Measurements from ENCODE around the gene DHX57. TPM values are rescaled to one million over a fixed set of nuclear protein-coding genes. Genes with fewer than 3 reads are reported as not detected.
"Not testable (repeated sequence)": the region's sequence is repeated elsewhere in the genome, so short reads cannot be mapped to it uniquely, and the experiment has no call there.

The DHX57 gene
- total RNA-seq, 2 donors from 2014 or later: 13.8 to 20.0 TPM

DNA sequence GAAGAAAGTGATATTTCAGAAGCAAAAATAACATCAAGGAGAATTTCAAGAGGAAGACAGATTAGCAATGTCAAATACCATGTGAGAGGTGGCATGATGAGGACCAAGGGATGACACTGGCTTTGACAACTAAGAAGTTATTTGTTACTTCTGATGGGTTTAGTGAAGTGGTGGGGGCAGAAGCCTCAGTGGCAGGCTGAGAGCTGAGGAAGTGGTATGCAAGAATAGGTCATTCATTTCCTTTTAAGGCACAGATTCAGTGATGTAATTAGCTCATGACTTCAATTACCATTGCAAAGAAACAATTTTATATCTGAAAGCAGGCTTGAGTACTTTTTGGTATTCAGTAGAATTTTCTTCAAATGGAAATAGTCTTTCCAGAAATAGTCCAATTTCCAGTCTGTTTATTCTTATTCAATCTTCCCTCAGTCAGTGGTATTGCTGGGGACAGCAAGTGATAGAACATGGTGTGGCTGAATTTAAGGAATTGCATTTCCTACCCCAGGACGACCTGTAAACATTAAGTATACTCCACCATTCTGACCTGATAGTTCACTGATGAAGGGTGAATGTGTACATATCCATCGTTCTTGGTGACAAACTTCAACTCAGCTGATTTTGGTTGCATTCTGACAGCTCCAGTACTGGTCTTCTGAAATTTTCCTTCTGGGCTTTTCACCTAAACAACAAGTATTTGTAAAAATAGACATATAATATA lies 69.6 kb downstream of the DHX57 start:
- Mint-ChIP-seq H3K4me3 (no peak overlapping the region), H3K27me3 (no peaks in the 10 kb centered on the region), H3K36me3 (ENCODE audit: low read depth) (no peaks in the 10 kb centered on the region), H3K4me1 (no peaks in the 10 kb centered on the region), H3K27ac (no peak overlapping the region)
- DNase-seq (no peak), ATAC-seq (peak; percentile 47)
- no peaks in the 10 kb centered on the region for H3K9me3 ChIP-seq (ENCODE audit: control insufficient read depth, low read length, poor library complexity, severe bottlenecking)

GRCh38 chr2:38797953-38798352 lies 77.8 kb downstream of the DHX57 start:
- H3K4me3 Mint-ChIP-seq: no peak overlapping the region
- no peaks in the 10 kb centered on the region for H3K4me1 Mint-ChIP-seq
- H3K9me3 ChIP-seq (ENCODE audit: control insufficient read depth, low read length, poor library complexity, severe bottlenecking): no peaks in the 10 kb centered on the region
- no peak overlapping the region for H3K27ac Mint-ChIP-seq
- H3K36me3 Mint-ChIP-seq (ENCODE audit: low read depth): no peaks in the 10 kb centered on the region
- DNase-seq (no peak), ATAC-seq (no peak)
- H3K27me3 Mint-ChIP-seq: no peaks in the 10 kb centered on the region

DNA sequence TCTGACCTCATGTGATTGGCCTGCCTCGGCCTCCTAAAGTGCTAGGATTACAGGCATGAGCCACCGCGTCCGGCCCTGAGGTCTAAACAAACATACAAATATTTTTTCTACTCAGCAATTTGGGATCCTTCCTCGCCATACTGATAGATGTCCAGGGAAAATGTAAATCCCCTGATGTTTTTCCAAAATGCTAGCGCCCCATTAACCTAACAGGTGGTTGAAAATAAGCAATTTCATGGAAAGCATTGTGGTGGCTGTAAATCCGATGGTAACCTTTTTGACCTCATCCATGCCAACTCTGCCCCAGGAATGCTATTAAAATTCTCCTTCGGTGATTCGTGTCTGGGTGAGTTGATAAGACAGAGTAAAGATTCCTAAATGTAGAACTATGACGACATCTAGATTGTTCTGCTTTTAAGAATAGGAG lies 78.5 kb downstream of the DHX57 start:
- H3K27ac Mint-ChIP-seq: no peak overlapping the region
- DNase-seq: no peak
- no peaks in the 10 kb centered on the region for H3K9me3 ChIP-seq (ENCODE audit: control insufficient read depth, low read length, poor library complexity, severe bottlenecking)
- no peaks in the 10 kb centered on the region for H3K36me3 Mint-ChIP-seq (ENCODE audit: low read depth)
- ATAC-seq: no peak
- H3K4me1 Mint-ChIP-seq: no peaks in the 10 kb centered on the region
- no peaks in the 10 kb centered on the region for H3K27me3 Mint-ChIP-seq
- H3K4me3 Mint-ChIP-seq: no peak overlapping the region

- H3K4me3 Mint-ChIP-seq; DNase-seq; H3K27ac Mint-ChIP-seq; H3K9me3 ChIP-seq (ENCODE audit: control insufficient read depth, low read length, poor library complexity, severe bottlenecking); H3K27me3 Mint-ChIP-seq; ATAC-seq; H3K36me3 Mint-ChIP-seq (ENCODE audit: low read depth); H3K4me1 Mint-ChIP-seq: not testable (repeated sequence)
These were observed 80.7 kb downstream of the DHX57 start for GRCh38 chr2:38795016-38795415.

GRCh38 chr2:38794235-38794946 lies 81.3 kb downstream of the DHX57 start:
- no peaks in the 10 kb centered on the region for H3K36me3 Mint-ChIP-seq (ENCODE audit: low read depth)
- H3K4me1 Mint-ChIP-seq: no peaks in the 10 kb centered on the region
- no peak for DNase-seq
- H3K27ac Mint-ChIP-seq: no peak overlapping the region
- ATAC-seq: no peak
- no peaks in the 10 kb centered on the region for H3K27me3 Mint-ChIP-seq
- no peaks in the 10 kb centered on the region for H3K9me3 ChIP-seq (ENCODE audit: control insufficient read depth, low read length, poor library complexity, severe bottlenecking)
- no peak overlapping the region for H3K4me3 Mint-ChIP-seq

GRCh38 chr2:38793511-38793910 lies 82.2 kb downstream of the DHX57 start:
- no peaks in the 10 kb centered on the region for H3K4me1 Mint-ChIP-seq

GRCh38 chr2:38792751-38793150 lies 83.0 kb downstream of the DHX57 start:
- Mint-ChIP-seq H3K4me3 (no peak overlapping the region), H3K4me1 (no peaks in the 10 kb centered on the region), H3K27ac (no peak overlapping the region), H3K27me3 (no peaks in the 10 kb centered on the region), H3K36me3 (ENCODE audit: low read depth) (no peaks in the 10 kb centered on the region)
- DNase-seq (no peak), ATAC-seq (no peak)
- no peaks in the 10 kb centered on the region for H3K9me3 ChIP-seq (ENCODE audit: control insufficient read depth, low read length, poor library complexity, severe bottlenecking)

More at GRCh38 chr2:38793511-38793910, 82.2 kb downstream of the DHX57 start:
- DNase-seq (no peak), ATAC-seq (no peak)
- no peaks in the 10 kb centered on the region for H3K9me3 ChIP-seq (ENCODE audit: control insufficient read depth, low read length, poor library complexity, severe bottlenecking)
- Mint-ChIP-seq H3K36me3 (ENCODE audit: low read depth) (no peaks in the 10 kb centered on the region), H3K4me3 (no peak overlapping the region), H3K27ac (peak overlapping the region; percentile 9), H3K27me3 (no peaks in the 10 kb centered on the region)

DNA sequence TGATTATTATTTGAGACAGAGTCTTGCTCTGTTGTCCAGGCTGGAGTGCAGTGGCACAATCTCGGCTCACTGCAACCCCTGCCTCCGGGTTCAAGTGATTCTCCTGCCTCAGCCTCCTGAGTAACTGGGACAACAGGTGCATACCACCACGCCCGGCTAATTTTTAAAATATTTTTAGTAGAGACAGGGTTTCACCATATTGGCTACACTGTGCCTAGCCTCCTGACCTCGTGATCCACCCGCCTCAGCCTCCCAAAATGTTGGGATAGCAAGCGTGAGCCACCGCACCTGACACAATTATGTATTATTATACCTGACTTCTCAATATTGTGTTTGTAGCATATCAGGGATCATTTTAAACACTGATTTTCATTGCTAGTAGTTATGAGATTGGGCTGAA lies 83.4 kb downstream of the DHX57 start:
- H3K4me1 Mint-ChIP-seq; H3K36me3 Mint-ChIP-seq (ENCODE audit: low read depth); ATAC-seq; H3K27ac Mint-ChIP-seq; H3K9me3 ChIP-seq (ENCODE audit: control insufficient read depth, low read length, poor library complexity, severe bottlenecking); DNase-seq; H3K27me3 Mint-ChIP-seq; H3K4me3 Mint-ChIP-seq: not testable (repeated sequence)

DNA sequence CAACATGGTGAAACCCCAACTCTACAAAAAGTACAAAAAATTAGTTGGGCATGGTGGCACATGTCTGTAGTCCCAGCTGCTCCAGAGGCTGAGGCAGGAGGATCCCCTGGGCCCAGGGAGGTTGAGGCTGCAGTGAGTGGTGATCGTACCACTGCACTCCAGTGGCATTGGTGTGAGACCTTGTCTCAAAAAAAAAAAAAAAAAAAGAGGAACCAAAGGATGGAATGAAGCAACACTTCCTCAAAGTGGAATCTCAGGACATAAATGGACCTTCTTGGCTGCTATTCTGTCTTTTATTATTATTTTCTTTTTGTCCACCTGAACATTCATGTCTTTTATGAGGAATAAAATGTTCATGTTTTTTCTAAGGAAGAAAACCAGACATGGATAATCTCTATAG lies 84.0 kb downstream of the DHX57 start:
- Mint-ChIP-seq H3K4me3 (no peak overlapping the region), H3K27me3 (no peaks in the 10 kb centered on the region), H3K27ac (no peak overlapping the region), H3K4me1 (no peaks in the 10 kb centered on the region), H3K36me3 (ENCODE audit: low read depth) (no peaks in the 10 kb centered on the region)
- ATAC-seq (no peak), DNase-seq (no peak)
- H3K9me3 ChIP-seq (ENCODE audit: control insufficient read depth, low read length, poor library complexity, severe bottlenecking): no peaks in the 10 kb centered on the region

DNA sequence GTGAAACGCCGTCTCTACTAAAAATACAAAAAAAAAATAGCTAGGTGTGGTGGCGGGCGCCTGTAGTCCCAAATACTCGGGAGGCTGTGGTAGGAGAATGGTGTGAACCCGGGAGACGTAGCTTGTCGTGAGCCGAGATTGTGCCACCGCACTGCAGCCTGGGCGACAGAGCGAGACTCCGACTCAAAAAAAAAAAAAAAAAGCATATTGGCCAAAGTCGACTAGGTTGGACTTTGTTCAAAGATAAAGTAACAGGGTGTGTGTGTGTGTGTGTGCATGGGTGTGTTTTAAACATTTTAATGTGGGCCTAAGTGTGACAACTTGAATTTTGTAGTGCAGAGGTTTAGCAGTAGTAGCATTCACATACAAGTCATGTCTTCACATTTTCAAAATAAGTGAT lies 86.0 kb downstream of the DHX57 start:
- no peaks in the 10 kb centered on the region for H3K36me3 Mint-ChIP-seq (ENCODE audit: low read depth)
- ATAC-seq: no peak
- no peaks in the 10 kb centered on the region for H3K4me1 Mint-ChIP-seq
- no peak for DNase-seq
- no peaks in the 10 kb centered on the region for H3K27me3 Mint-ChIP-seq
- H3K4me3 Mint-ChIP-seq: no peak overlapping the region
- H3K27ac Mint-ChIP-seq: no peak overlapping the region
- no peaks in the 10 kb centered on the region for H3K9me3 ChIP-seq (ENCODE audit: control insufficient read depth, low read length, poor library complexity, severe bottlenecking)

DNA sequence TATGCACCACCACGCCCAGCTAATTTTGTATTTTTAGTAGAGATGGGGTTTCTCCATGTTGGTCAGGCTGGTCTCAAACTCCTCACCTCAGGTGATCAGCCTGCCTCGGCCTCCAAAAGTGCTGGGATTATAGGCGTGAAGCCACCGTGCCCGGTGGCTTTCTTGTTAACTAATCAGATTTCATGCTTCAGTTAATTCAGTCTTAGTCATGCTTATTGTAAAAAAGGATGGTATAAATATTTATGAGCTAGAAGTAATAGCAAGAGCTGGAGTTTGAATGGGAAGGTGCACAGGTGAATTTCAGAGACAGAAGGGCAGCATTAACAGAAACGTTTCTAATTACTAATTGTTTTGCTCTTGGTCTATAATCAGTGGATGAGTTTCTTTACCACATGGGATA lies 87.4 kb downstream of the DHX57 start:
- H3K9me3 ChIP-seq (ENCODE audit: control insufficient read depth, low read length, poor library complexity, severe bottlenecking): no peaks in the 10 kb centered on the region
- Mint-ChIP-seq H3K4me3 (no peak overlapping the region), H3K4me1 (no peaks in the 10 kb centered on the region), H3K36me3 (ENCODE audit: low read depth) (no peaks in the 10 kb centered on the region), H3K27me3 (no peaks in the 10 kb centered on the region), H3K27ac (no peak overlapping the region)
- no peak for ATAC-seq
- no peak for DNase-seq

GRCh38 chr2:38783586-38783985 lies 92.1 kb downstream of the DHX57 start:
- Mint-ChIP-seq H3K27ac (no peak overlapping the region), H3K36me3 (ENCODE audit: low read depth) (peaks cover 4% of the 10 kb centered on the region)

GRCh38 chr2:38778687-38779082 lies 97.0 kb downstream of the DHX57 start:
- no peak for ATAC-seq
- H3K27ac Mint-ChIP-seq: peak overlapping the region; percentile 99
- H3K36me3 Mint-ChIP-seq (ENCODE audit: low read depth): peaks cover 4% of the 10 kb centered on the region
- H3K9me3 ChIP-seq (ENCODE audit: control insufficient read depth, low read length, poor library complexity, severe bottlenecking): no peaks in the 10 kb centered on the region
- peaks cover 22% of the 10 kb centered on the region for H3K27me3 Mint-ChIP-seq
- H3K4me1 Mint-ChIP-seq: peaks cover 13% of the 10 kb centered on the region
- DNase-seq: no peak
- peak overlapping the region; percentile 99 for H3K4me3 Mint-ChIP-seq

More at GRCh38 chr2:38783586-38783985, 92.1 kb downstream of the DHX57 start:
- peaks cover 6% of the 10 kb centered on the region for H3K4me1 Mint-ChIP-seq
- DNase-seq (no peak), ATAC-seq (no peak)
- H3K27me3 Mint-ChIP-seq: no peaks in the 10 kb centered on the region
- no peak overlapping the region for H3K4me3 Mint-ChIP-seq
- no peaks in the 10 kb centered on the region for H3K9me3 ChIP-seq (ENCODE audit: control insufficient read depth, low read length, poor library complexity, severe bottlenecking)

DNA sequence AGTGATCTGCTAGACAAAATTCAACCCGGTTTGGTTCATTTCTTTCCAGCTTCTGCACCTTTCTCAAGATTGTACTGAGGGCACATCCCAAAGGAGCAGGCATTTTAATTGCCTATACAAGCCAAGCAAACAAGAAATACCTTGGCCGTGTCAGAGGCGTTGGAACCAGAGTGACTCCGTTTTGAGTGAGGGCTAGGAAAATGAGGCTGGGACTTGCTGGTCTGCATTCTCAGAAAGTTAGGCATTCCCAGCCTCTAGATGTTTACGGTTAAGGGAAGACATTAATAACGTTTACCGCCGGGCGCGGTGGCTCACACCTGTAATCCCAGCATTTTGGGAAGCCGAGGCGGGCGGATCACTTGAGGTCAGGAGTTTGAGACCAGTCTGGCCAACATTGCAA lies 99.2 kb downstream of the DHX57 start:
- no peak overlapping the region for H3K27ac Mint-ChIP-seq
- no peak for DNase-seq
- peaks cover 2% of the 10 kb centered on the region for H3K36me3 Mint-ChIP-seq (ENCODE audit: low read depth)
- H3K4me3 Mint-ChIP-seq: no peak overlapping the region
- peaks cover 10% of the 10 kb centered on the region for H3K4me1 Mint-ChIP-seq
- no peaks in the 10 kb centered on the region for H3K9me3 ChIP-seq (ENCODE audit: control insufficient read depth, low read length, poor library complexity, severe bottlenecking)
- no peak for ATAC-seq
- H3K27me3 Mint-ChIP-seq: peaks cover 22% of the 10 kb centered on the region
